Daoy (cell line): ENCODE measurements around the gene SLC35E1. TPM values are rescaled to one million over a fixed set of nuclear protein-coding genes. Genes with fewer than 3 reads are reported as not detected.
"Not testable (repeated sequence)": the region's sequence is repeated elsewhere in the genome, so short reads cannot be mapped to it uniquely, and the experiment has no call there.

ENCODE experiments used
- DNase-seq: peaks from one replicate; pipeline ENCODE4 v3.0.0-alpha.2; 2015; ENCODE audit warnings: low read depth
- total RNA-seq: library from RNA; depleted of rRNA; stranded (reverse); fragments of >200 nt; shearing (Covaris generic); gene quantifications from 2 replicates; pipeline ENCODE4 v1.2.3, GENCODE V29; 2014

Gene SLC35E1
- total RNA-seq, 1 experiment from 2014 or later = 25.4 TPM

GRCh38 chr19:16581971-16582343, 9.7 kb upstream of the SLC35E1 start:
- no peak for DNase-seq

- no peak for DNase-seq
Measured at GRCh38 chr19:16581145-16581970, 9.1 kb upstream of the SLC35E1 start.

- DNase-seq = no peak
Measured at GRCh38 chr19:16579381-16579780, 7.2 kb upstream of the SLC35E1 start.

- no peak for DNase-seq
Measured at GRCh38 chr19:16577531-16577985, 5.3 kb upstream of the SLC35E1 start.

- no peak for DNase-seq
Measured at GRCh38 chr19:16576690-16577530, 4.7 kb upstream of the SLC35E1 start.

- no peak for DNase-seq
Measured at GRCh38 chr19:16575861-16576689, 3.9 kb upstream of the SLC35E1 start.

- no peak for DNase-seq
Measured at GRCh38 chr19:16575282-16575681, 3.1 kb upstream of the SLC35E1 start.

GRCh38 chr19:16573925-16574324, 1.7 kb upstream of the SLC35E1 start:
- no peak for DNase-seq

- DNase-seq = no peak
Measured at GRCh38 chr19:16573296-16573695, 1.1 kb upstream of the SLC35E1 start.

- DNase-seq = no peak
Measured at GRCh38 chr19:16571822-16572331, 338 bp downstream of the SLC35E1 start.

GRCh38 chr19:16571283-16571682, 932 bp downstream of the SLC35E1 start:
- DNase-seq = peak; percentile 70

GRCh38 chr19:16569609-16570320, 2.5 kb downstream of the SLC35E1 start:
- DNase-seq = no peak

GRCh38 chr19:16566702-16567101, 5.5 kb downstream of the SLC35E1 start:
- DNase-seq = no peak

- DNase-seq = no peak
Measured at GRCh38 chr19:16566161-16566560, 6.1 kb downstream of the SLC35E1 start.

- no peak for DNase-seq
Measured at GRCh38 chr19:16564842-16565241, 7.4 kb downstream of the SLC35E1 start.

- DNase-seq = no peak
Measured at GRCh38 chr19:16562608-16563025, 9.6 kb downstream of the SLC35E1 start.

- DNase-seq = no peak
Measured at GRCh38 chr19:16561382-16561781, 10.8 kb downstream of the SLC35E1 start.

- DNase-seq = no peak
Measured at GRCh38 chr19:16559780-16560276, 12.4 kb downstream of the SLC35E1 start.

GRCh38 chr19:16554776-16555175, 17.4 kb downstream of the SLC35E1 start:
- no peak for DNase-seq

- DNase-seq = not testable (repeated sequence)
Measured at GRCh38 chr19:16551902-16552301, 20.3 kb downstream of the SLC35E1 start.

- no peak for DNase-seq
Measured at GRCh38 chr19:16548956-16549355, 23.3 kb downstream of the SLC35E1 start.
